Glutamatergic neuron (in vitro differentiated cells): ENCODE results near the gene CHPT1. TPM values are rescaled to one million over a fixed set of nuclear protein-coding genes. Genes with fewer than 3 reads are reported as not detected.

Source experiments
- DNase-seq: peaks from one replicate; pipeline ENCODE4 v3.0.0; 2022
- H3K27ac Mint-ChIP-seq: one replicate; pipeline ENCODE4 v1.8.0; 2020; ENCODE audit warnings: mild to moderate bottlenecking, mixed read lengths, inconsistent platforms; ENCODE audit not compliant: unreplicated experiment
- H3K27me3 Mint-ChIP-seq: one replicate; pipeline ENCODE4 v1.8.0; 2020; ENCODE audit warnings: mild to moderate bottlenecking, moderate library complexity, mixed read lengths, inconsistent platforms; ENCODE audit not compliant: unreplicated experiment
- H3K36me3 Mint-ChIP-seq: one replicate; pipeline ENCODE4 v1.8.0; 2020; ENCODE audit warnings: mild to moderate bottlenecking, mixed read lengths, inconsistent platforms; ENCODE audit not compliant: unreplicated experiment
- H3K4me1 Mint-ChIP-seq: one replicate; pipeline ENCODE4 v1.8.0; 2020; ENCODE audit warnings: mild to moderate bottlenecking, low read depth, mixed read lengths, inconsistent platforms; ENCODE audit not compliant: unreplicated experiment
- H3K4me3 Mint-ChIP-seq: one replicate; pipeline ENCODE4 v1.8.0; 2020; ENCODE audit warnings: mild to moderate bottlenecking, mixed read lengths, inconsistent platforms; ENCODE audit not compliant: unreplicated experiment
- H3K9me3 Mint-ChIP-seq: one replicate; pipeline ENCODE4 v1.8.0; 2020; ENCODE audit warnings: mild to moderate bottlenecking, moderate library complexity, mixed read lengths, inconsistent platforms; ENCODE audit not compliant: unreplicated experiment
- CTCF ChIP-seq: fragments of 200-600 bp; sonication (generic); IDR thresholded peaks from one replicate; pipeline ENCODE4 v1.5.0; 2021; ENCODE audit not compliant: partially characterized antibody, unreplicated experiment
- total RNA-seq: library from RNA; stranded (reverse); fragmentation: NEBNext Ultra II Directional; extraction: Animal tissue kit (Norgen Biotek cat#: 25700); gene quantifications from one replicate; pipeline ENCODE4 v1.2.1, GENCODE V29; 2021; ENCODE audit not compliant: unreplicated experiment

CHPT1 gene
- total RNA-seq, 1 donor from 2014 or later: 9.2 TPM

DNA sequence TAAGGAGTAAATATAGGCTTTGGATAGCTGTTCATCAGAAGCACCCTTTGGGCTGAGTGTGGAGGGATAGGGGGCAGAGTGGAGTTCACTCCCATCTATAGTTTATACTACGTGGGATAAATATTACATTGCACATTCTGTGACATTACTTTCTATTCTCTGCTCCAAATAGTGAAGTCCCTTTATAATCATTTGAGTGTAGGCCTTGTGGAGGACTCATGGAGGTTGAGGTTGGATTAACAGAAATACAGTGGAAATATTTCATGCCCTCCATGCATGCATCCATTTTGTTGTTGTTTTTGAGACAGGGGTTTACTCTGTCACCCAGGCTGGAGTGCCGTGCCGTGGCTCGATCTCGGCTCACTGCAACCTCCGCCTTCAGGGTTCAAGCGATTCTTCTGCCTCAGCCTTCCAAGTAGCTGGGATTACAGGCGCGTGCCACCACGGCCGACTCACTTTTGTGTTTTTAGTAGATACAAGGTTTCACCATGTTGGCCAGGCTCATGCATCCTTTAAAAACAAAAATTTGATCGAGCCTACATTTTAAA is 1.4 kb downstream of the CHPT1 start:
- Mint-ChIP-seq H3K27me3 (peaks cover 6% of the 10 kb centered on the region), H3K27ac (no peak overlapping the region), H3K4me3 (peak overlapping the region; percentile 90), H3K4me1 (peaks cover 9% of the 10 kb centered on the region), H3K36me3 (no peaks in the 10 kb centered on the region), H3K9me3 (peaks cover 9% of the 10 kb centered on the region)
- DNase-seq: no peak
- no peak for TF ChIP-seq CTCF

DNA sequence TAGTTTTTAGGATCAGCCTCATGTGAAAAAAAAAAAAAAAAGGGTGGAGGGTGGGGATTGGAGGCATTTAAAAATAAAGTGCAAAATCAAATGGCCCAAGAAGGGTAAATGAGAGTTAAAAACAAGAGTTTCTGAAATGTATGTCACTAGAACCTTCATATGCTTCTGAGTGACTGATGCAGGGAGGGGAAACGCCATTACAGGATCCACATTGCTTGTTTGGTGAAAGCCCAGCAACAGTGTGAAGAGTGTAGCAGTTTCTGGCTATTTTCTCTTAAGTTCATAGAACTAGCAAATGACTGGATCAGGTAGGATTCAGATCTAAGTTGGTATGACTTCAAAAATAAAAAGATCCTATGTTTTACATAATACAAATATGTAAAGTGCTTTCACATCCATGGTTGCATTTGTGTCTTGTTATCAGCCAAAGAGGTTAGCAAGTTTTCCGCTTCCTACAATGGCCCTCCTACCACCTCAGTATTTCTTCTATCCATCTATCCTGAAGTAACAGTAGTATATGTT is 2.9 kb downstream of the CHPT1 start:
- Mint-ChIP-seq H3K27me3 (peaks cover 6% of the 10 kb centered on the region), H3K4me1 (peaks cover 9% of the 10 kb centered on the region), H3K27ac (no peak overlapping the region), H3K4me3 (no peak overlapping the region), H3K36me3 (no peaks in the 10 kb centered on the region), H3K9me3 (peaks cover 9% of the 10 kb centered on the region)
- DNase-seq: no peak
- TF ChIP-seq CTCF: no peak

GRCh38 chr12:101703487-101703886 is 6.0 kb downstream of the CHPT1 start:
- H3K27me3 Mint-ChIP-seq: no peaks in the 10 kb centered on the region
- no peak overlapping the region for H3K27ac Mint-ChIP-seq
- H3K9me3 Mint-ChIP-seq: peaks cover under 1% of the 10 kb centered on the region
- H3K4me3 Mint-ChIP-seq: no peak overlapping the region
- H3K36me3 Mint-ChIP-seq: no peaks in the 10 kb centered on the region
- no peaks in the 10 kb centered on the region for H3K4me1 Mint-ChIP-seq
- TF ChIP-seq CTCF: no peak
- DNase-seq: no peak

DNA sequence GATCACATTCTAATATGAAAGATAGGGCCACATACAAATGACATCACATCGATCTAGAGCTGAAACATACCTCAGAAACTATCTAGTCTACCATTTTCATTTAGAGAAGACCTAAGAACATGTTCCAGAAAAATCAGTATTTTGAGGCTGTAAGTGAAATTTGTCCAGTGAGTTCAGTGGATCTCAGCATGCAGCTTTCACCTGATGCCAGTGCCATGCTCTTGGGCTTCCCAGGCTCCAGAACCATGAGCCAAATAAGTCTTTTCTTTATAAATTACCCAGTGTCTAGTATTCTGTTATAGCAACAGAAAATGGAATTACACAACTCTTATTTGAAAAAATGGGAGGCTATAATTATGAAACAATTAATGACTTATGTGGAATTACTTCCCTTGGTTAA is 9.0 kb downstream of the CHPT1 start:
- Mint-ChIP-seq H3K9me3 (no peaks in the 10 kb centered on the region), H3K27ac (no peak overlapping the region), H3K4me1 (no peaks in the 10 kb centered on the region), H3K27me3 (no peaks in the 10 kb centered on the region), H3K36me3 (no peaks in the 10 kb centered on the region), H3K4me3 (no peak overlapping the region)
- DNase-seq: no peak
- no peak for TF ChIP-seq CTCF

DNA sequence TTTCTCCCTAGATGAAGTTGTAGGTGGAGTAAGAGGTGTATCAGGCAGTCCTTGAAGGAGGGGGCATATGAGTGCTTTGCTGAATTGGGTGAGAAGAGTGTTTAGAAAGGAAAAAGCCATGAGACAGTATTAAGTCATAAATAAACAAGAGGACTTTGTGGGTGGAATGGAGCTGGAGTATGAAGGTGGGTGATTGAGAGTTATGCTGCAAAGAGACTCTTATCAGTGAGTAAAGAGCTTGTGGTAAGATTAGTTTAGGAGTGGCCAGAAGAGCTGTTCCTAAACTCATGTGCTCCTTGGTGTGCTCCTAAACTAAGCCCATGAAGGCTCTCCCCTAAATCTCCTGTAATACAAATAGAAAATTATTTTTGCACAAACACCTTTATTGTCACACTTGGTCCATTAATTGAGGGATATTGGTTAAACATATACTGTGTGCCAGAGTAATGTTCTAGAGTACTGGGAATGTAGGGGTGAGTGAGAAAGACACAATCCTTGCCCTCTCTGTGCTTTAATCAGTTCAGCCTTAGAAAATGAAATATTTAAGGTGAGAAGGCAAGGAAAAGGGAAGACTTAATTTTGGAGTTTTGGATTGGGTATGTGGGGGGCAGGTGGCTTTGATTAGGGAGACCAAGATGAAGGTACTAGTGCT is 9.8 kb downstream of the CHPT1 start:
- Mint-ChIP-seq H3K27ac (no peak overlapping the region), H3K36me3 (no peaks in the 10 kb centered on the region), H3K27me3 (no peaks in the 10 kb centered on the region), H3K4me3 (no peak overlapping the region), H3K9me3 (no peaks in the 10 kb centered on the region), H3K4me1 (no peaks in the 10 kb centered on the region)
- DNase-seq: no peak
- no peak for TF ChIP-seq CTCF
